ENCODE measurements around the gene GLI2.

- TF ChIP-seq CTCF (IDR thresholded peaks at IDR 0.05): no peak
- no peak for TF ChIP-seq POLR2A (IDR thresholded peaks at IDR 0.05)
- TF ChIP-seq POLR2AphosphoS5 (IDR thresholded peaks at IDR 0.05; ENCODE audit: insufficient read depth in 1 of 2, low read depth in 1 of 2): no peak
Measured at GRCh38 chr2:120749506-120750431, 14.1 kb downstream of the GLI2 start.

Data from vagina (tissue), 2 donors.